ENCODE measurements around the gene EPOP.

EPOP gene

GRCh38 chr17:38674749-38675615 lies at the start of gene EPOP:
Gene EPOP, minus strand, starts transcription at chr17:38674957. Its CDS starts 462 bp downstream, at chr17:38674495.
- DNase-seq, result peak; percentile 91

- no peak for DNase-seq
Observed at GRCh38 chr17:38721802-38722201, 47.0 kb upstream of the EPOP start.

- no peak for DNase-seq
Observed at GRCh38 chr17:38720941-38721340, 46.2 kb upstream of the EPOP start.

GRCh38 chr17:38719943-38720641 lies 45.3 kb upstream of the EPOP start:
- DNase-seq, result no peak

- no peak for DNase-seq
Observed at GRCh38 chr17:38719289-38719942, 44.7 kb upstream of the EPOP start.

- no peak for DNase-seq
Observed at GRCh38 chr17:38717139-38717745, 42.5 kb upstream of the EPOP start.

GRCh38 chr17:38716368-38717005 lies 41.7 kb upstream of the EPOP start:
- no peak for DNase-seq

GRCh38 chr17:38715216-38715943 lies 40.6 kb upstream of the EPOP start:
- DNase-seq, result no peak

GRCh38 chr17:38713456-38714075 lies 38.8 kb upstream of the EPOP start:
- DNase-seq, result no peak

GRCh38 chr17:38712593-38712992 lies 37.8 kb upstream of the EPOP start:
- no peak for DNase-seq

GRCh38 chr17:38711792-38712571 lies 37.2 kb upstream of the EPOP start:
- DNase-seq, result no peak

GRCh38 chr17:38710985-38711384 lies 36.2 kb upstream of the EPOP start:
- DNase-seq, result no peak

GRCh38 chr17:38710604-38710962 lies 35.8 kb upstream of the EPOP start:
- DNase-seq, result no peak

GRCh38 chr17:38709864-38710603 lies 35.3 kb upstream of the EPOP start:
- peak; percentile 65 for DNase-seq

GRCh38 chr17:38709104-38709820 lies 34.5 kb upstream of the EPOP start:
- no peak for DNase-seq

- DNase-seq, result no peak
Observed at GRCh38 chr17:38707678-38708351, 33.1 kb upstream of the EPOP start.

- no peak for DNase-seq
Observed at GRCh38 chr17:38706505-38707216, 31.9 kb upstream of the EPOP start.
